Rectal smooth muscle tissue (tissue), 1 donor: ENCODE data around the gene RGP1.

Experiments used
- H3K27ac ChIP-seq: one replicate; pipeline ENCODE4 v1.7.0; 2013; ENCODE audit warnings: low read depth, low read length, inconsistent platforms
- H3K27me3 ChIP-seq: one replicate; pipeline ENCODE4 v1.7.0; 2013; ENCODE audit warnings: low read length; ENCODE audit not compliant: control insufficient read depth, insufficient read depth
- H3K36me3 ChIP-seq: one replicate; pipeline ENCODE4 v1.7.0; 2013; ENCODE audit warnings: low read length; ENCODE audit not compliant: control insufficient read depth, insufficient read depth
- H3K4me1 ChIP-seq: one replicate; pipeline ENCODE4 v1.7.0; 2013; ENCODE audit warnings: low read length; ENCODE audit not compliant: control insufficient read depth, insufficient read depth
- H3K4me3 ChIP-seq: one replicate; pipeline ENCODE4 v1.7.0; 2013; ENCODE audit warnings: low read length
- H3K9ac ChIP-seq: one replicate; pipeline ENCODE4 v1.7.0; 2013; ENCODE audit warnings: low read length

Gene RGP1

DNA sequence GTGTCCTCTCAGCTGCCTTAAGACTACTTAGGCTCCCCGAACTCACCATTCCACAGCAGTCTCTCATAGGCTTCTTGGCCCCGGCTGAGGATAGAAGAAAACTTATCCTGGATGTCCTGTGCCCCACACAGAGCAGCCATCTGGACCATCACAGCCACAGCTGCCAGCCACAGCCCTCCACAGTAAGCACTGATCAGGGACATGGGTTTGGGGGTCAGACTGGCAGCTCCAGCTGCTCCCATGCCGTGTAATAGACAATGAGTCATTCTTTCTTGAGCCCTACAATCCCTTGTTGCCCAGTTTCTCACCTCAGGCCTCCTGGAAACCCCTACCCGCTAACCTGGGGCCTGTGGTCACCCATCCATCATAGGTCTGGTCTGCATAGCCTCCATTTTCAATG, 10.9 kb upstream of the RGP1 start:
- peaks cover 2% of the 10 kb centered on the region for H3K4me1 ChIP-seq
- no peak overlapping the region for H3K9ac ChIP-seq
- no peaks in the 10 kb centered on the region for H3K27me3 ChIP-seq
- H3K4me3 ChIP-seq = no peak overlapping the region
- H3K36me3 ChIP-seq = peaks cover 67% of the 10 kb centered on the region
- no peak overlapping the region for H3K27ac ChIP-seq

DNA sequence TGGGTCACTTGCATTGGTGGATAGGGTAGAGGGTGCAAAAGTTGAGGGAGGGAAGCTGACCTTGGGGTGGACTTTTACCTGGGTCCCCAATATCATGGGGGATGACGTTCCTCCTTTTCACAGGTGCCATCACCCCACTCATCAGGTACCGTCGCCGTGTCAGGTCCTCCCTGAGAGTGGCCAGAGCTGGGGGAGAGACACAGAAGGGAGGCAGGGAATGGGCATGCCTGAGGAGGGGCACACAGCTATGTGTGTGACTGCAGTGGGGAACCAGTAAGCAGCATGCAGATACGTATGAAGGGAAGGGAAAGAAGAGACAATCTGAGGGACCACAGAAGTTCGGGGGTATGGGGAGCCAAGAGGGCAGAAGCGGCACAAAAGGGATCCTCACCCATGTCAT, 10.2 kb upstream of the RGP1 start:
- Histone ChIP-seq H3K4me3 (no peak overlapping the region), H3K27me3 (no peaks in the 10 kb centered on the region), H3K4me1 (no peaks in the 10 kb centered on the region), H3K9ac (no peak overlapping the region), H3K36me3 (peaks cover 75% of the 10 kb centered on the region), H3K27ac (no peak overlapping the region)

DNA sequence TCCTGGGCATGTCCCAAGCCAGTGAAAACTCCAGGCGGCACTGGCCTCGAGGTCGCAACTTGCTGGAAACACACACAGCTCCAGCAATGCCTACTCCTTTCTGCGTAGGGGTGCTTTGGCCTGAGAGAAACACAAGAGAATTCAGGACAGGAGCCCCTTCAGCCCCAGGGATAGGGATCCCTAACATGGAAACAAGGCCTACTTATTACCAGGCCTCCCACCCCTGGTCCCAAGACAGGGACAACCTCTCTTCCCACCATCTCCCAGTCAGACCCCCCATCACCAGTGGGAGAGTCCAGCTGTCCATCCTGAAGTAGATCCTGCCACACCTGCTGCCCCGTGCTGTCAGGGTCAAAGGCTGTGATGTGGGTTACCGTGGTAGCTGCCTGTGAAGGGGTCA, 8.8 kb upstream of the RGP1 start:
- Histone ChIP-seq H3K27me3 (no peaks in the 10 kb centered on the region), H3K9ac (no peak overlapping the region), H3K27ac (no peak overlapping the region), H3K36me3 (peaks cover 80% of the 10 kb centered on the region), H3K4me3 (no peak overlapping the region), H3K4me1 (no peaks in the 10 kb centered on the region)

DNA sequence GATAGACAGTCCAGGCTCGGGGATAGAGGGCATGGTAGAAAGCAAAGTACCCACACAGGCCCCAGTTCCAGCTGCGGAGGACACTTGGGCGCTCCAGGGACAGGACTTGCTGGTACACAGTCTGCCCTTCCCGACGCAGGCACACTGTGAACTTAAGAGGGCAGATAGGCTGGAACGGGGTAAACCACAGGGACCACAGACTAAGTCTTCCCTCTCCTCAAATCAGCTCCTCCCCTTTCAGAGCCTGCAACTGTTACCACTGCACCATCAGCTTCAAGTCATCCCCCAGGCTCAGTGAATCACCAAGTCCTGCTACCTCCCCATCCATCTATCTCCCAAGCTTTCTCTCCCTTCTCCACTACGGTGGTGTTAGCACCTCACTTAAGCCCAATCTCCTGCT, 7.3 kb upstream of the RGP1 start:
- no peaks in the 10 kb centered on the region for H3K27me3 ChIP-seq
- H3K4me1 ChIP-seq = peaks cover 7% of the 10 kb centered on the region
- no peak overlapping the region for H3K27ac ChIP-seq
- no peak overlapping the region for H3K4me3 ChIP-seq
- peaks cover 65% of the 10 kb centered on the region for H3K36me3 ChIP-seq
- no peak overlapping the region for H3K9ac ChIP-seq

DNA sequence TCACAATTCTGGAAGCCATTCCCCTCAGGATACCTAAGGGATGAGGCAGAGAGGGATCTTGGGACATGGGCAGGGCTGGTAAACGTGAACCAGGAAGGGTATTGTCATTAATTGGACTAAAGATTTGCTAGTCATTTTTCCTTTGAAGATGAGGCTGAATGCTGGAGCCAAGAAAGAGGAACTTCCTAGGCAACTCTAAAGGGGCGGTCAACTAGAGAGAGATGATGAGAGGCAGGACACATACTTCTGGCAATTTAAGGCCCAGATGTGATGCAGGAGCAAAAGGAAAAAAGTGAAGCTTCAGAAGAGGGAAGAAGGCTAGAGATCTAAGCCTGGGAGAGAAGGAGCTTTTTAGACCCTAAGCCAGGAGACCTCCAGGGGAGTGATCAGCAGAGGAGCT, 5.6 kb upstream of the RGP1 start:
- no peak overlapping the region for H3K4me3 ChIP-seq
- H3K9ac ChIP-seq = no peak overlapping the region
- peaks cover 50% of the 10 kb centered on the region for H3K36me3 ChIP-seq
- no peak overlapping the region for H3K27ac ChIP-seq
- H3K4me1 ChIP-seq = peaks cover 18% of the 10 kb centered on the region
- no peaks in the 10 kb centered on the region for H3K27me3 ChIP-seq

DNA sequence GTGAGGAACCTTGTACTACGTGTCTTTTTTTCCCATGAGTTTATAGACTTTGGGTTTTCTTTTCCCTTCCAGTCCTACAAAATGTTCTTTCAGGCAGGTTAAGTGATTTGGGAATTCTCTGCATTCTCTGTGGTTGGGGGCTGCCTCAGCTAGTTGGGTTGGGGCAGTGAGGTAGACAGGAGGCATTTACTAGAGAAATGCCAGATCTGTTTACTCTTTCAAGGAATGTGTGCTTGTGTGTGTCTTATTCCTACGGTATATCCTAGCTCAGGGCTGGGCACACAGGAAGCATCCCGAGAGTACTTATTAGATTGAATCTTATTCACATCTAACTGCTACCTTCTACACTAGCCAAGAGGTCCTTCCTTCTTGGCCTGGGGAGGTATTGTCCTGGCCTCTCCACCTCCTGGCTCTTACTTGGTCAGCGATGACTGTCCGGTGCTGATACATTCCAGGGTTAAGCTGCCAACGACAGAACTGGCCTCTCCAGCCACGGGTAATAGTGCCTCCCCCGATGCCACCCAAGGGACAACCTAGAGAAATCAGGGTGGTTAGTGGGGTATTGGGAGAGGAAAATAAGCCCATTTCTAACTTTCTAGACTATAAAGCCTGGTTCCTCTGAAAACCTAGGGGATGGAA, 5.1 kb upstream of the RGP1 start:
- Histone ChIP-seq H3K9ac (no peak overlapping the region), H3K36me3 (peaks cover 45% of the 10 kb centered on the region), H3K4me3 (no peak overlapping the region), H3K27ac (no peak overlapping the region), H3K27me3 (no peaks in the 10 kb centered on the region), H3K4me1 (peaks cover 18% of the 10 kb centered on the region)

DNA sequence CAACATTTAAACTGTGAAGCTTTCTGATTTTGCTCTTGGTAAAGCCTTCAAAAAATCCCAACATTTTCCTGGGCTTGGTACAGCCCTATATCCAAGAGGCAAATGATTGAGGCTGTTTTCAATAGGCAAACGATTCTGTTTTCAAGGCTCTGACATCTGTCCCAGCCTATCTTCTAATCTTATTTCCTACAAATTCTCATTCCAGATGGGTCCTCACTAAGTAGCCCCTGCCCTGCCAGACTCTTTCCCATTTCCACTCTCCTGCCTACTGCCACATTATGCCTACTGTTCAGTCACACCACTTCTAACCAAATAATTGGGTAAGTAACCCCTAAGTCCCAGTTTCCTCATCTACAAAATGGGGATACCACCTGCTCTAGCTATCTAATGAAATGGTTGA, 3.5 kb upstream of the RGP1 start:
- H3K4me3 ChIP-seq = peak overlapping the region; percentile 38
- H3K36me3 ChIP-seq = peaks cover 32% of the 10 kb centered on the region
- no peak overlapping the region for H3K27ac ChIP-seq
- H3K9ac ChIP-seq = no peak overlapping the region
- H3K4me1 ChIP-seq = peaks cover 22% of the 10 kb centered on the region
- no peaks in the 10 kb centered on the region for H3K27me3 ChIP-seq

DNA sequence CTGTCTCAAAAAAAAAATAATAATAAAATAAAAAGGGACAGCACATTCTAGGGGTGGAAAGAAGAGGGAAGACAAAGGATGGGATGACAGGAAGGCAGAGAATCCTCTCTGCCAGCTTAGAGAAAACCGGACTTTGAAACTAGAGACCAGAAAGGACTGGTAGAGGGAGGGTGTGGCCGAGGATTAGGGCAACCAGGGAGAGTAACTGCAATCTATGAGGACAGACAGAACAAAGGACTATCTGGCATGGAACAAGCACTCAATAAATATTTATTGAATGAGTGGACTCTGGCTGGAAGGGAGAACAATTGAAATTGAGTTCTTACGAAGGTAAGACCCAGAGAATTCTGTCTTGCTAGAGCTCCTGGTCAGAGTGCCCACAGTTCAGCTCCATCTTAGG, 2.5 kb upstream of the RGP1 start:
- H3K36me3 ChIP-seq = peaks cover 32% of the 10 kb centered on the region
- no peak overlapping the region for H3K9ac ChIP-seq
- peak overlapping the region; percentile 53 for H3K27ac ChIP-seq
- H3K4me3 ChIP-seq = peak overlapping the region; percentile 84
- no peaks in the 10 kb centered on the region for H3K27me3 ChIP-seq
- H3K4me1 ChIP-seq = peaks cover 22% of the 10 kb centered on the region

DNA sequence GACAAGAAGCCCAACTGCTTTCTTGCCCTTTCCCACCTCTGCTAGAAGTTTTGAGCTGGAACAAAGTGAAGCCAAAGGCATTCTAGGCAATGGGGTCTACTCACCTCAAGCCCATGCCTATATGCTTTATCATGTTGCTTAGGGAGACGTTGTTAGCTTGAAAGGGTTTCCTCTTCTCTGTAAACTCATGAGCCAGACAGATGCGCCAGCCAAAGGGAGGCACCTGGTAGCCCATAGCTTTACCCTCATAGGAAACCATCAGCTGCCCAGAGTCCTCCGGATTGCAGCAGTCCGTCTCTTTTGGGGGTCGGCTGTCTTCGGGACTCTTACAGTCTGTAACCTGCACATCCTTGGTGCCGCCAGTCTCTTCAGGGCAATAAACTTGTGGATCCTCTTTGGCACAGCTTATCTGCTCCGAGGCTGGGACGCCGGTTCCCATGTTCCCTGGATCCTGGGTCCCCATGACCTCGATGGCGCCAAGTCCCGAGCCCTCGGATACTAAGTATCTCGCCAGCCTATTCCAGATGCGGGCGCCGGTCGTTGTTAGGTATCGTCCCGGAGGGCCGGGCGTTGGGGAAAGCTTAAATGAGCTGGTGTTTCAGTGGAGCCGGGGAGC, 737 bp upstream of the RGP1 start:
- Histone ChIP-seq H3K9ac (peak overlapping the region; percentile 58), H3K4me1 (peaks cover 22% of the 10 kb centered on the region), H3K27me3 (no peaks in the 10 kb centered on the region)

DNA sequence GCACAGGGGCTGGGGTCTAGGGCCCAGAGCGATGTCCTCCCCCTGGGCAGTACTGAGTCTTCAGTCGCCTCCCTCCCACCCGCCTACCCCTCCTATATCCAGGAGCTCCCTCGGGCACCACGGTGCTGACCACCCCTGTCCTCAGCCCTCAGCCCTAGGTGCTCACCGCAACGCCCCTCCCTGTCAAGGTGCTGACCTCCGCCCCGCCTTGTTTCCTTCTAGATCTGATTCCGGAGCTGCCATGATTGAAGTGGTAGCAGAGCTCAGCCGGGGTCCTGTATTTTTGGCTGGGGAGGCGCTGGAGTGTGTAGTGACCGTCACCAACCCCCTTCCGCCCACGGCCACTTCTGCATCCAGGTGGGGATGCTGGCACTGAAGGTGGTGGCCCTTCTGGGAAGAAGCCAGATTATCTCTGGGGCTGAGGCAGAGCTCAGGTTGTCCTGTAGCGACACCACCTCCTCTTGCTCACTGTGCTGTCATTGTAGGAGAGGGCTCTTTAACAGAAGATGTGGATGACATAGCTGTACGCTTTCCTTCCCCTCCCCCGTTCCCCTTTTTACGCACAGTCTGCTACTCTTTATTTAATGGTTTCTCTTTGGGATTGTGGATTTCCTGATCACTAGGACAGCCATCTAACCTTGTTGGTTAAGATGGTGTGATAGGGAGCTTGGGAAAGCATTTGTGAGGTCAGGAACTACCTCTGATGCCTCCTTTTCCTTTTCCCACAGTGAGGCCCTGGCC, 598 bp downstream of the RGP1 start:
- Histone ChIP-seq H3K36me3 (peaks cover 31% of the 10 kb centered on the region), H3K27ac (peak overlapping the region; percentile 80), H3K4me3 (peak overlapping the region; percentile 84), H3K27me3 (no peaks in the 10 kb centered on the region), H3K9ac (peak overlapping the region; percentile 90), H3K4me1 (peaks cover 22% of the 10 kb centered on the region)

More for the DNA sequence above, 737 bp upstream of the RGP1 start:
- H3K4me3 ChIP-seq = peak overlapping the region; percentile 84
- peaks cover 37% of the 10 kb centered on the region for H3K36me3 ChIP-seq
- H3K27ac ChIP-seq = peak overlapping the region; percentile 80

DNA sequence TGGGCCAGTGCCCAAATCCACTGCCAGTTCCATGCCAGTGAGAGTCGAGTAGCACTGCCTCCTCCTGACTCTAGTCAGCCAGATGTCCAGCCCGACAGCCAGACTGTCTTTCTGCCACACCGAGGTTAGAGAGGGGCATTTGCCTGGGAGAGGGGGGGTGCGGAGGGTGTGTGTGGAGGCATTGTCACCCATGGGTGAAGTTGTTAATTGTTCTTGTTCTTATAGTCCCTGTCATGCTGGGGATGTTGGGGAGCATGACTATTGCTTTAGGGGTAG, 1.1 kb downstream of the RGP1 start:
- Histone ChIP-seq H3K4me3 (peak overlapping the region; percentile 84), H3K27ac (peak overlapping the region; percentile 80), H3K9ac (no peak overlapping the region)

DNA sequence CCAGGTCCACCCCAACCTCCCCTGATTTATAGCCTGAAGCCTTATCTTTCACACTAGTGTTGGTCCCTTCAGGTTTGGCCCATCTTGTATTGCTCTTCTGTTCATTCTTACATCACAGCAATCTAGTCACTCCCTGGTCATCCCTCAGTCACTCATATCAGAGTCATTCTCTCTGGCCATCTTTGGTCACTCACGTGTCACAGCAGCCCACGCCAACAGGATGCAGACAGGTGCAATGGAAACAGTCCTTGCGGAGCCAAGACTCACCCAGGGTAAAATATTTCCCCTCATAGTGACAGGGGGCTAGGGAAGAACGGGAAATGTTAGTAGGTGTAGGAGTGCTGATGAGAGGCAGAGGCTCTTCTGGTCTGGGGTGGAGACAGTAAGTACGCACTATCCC, 4.4 kb downstream of the RGP1 start:
- H3K4me3 ChIP-seq = no peak overlapping the region
- H3K27ac ChIP-seq = no peak overlapping the region
- H3K4me1 ChIP-seq = peaks cover 6% of the 10 kb centered on the region
- H3K36me3 ChIP-seq = peaks cover 30% of the 10 kb centered on the region
- H3K27me3 ChIP-seq = no peaks in the 10 kb centered on the region
- H3K9ac ChIP-seq = no peak overlapping the region

More for the DNA sequence above, 1.1 kb downstream of the RGP1 start:
- Histone ChIP-seq H3K27me3 (no peaks in the 10 kb centered on the region), H3K4me1 (peaks cover 22% of the 10 kb centered on the region), H3K36me3 (peaks cover 30% of the 10 kb centered on the region)

DNA sequence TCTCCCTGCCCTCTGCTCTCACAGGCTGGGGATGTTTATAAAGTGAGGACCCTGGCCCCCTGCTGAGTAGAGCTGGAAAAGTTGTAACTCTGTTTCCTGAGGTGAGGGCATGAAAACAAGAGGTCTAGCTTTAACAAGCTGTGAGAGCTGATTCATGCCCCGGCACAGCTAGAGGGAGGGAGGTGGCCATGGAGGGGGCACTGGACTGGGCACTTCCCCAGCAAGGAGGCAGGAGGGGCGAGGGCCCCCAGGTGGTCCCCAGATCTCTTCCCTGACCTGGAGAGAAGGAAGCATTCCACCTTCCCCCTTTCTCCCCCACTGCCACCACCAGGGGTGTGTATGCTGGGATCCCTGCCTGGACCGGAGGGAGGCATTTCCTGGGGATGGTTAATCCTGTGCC, 5.2 kb downstream of the RGP1 start, which contains the start of gene MSMP:
TSS of gene MSMP (minus strand) at position 13 of the 400 bp plus-strand sequence. CDS start 147 bp downstream, outside the sequence.
- Histone ChIP-seq H3K4me3 (no peak within 1 kb of the TSS), H3K36me3 (peaks cover 30% of the 10 kb centered on the region), H3K4me1 (peaks cover 6% of the 10 kb centered on the region), H3K27me3 (no peaks in the 10 kb centered on the region), H3K27ac (no peak within 1 kb of the TSS), H3K9ac (no peak within 1 kb of the TSS)
